WTC11 (cell line): Measurements from ENCODE around the gene DHRS1. TPM values are rescaled to one million over a fixed set of nuclear protein-coding genes. Genes with fewer than 3 reads are reported as not detected.

Experiments
- ATAC-seq: fragments of 200-7000 bp; cut with Tn5 transposase; 2 replicates; pipeline ENCODE4 v1.10.0; 2021; ENCODE audit warnings: mild to moderate bottlenecking, moderate library complexity
- CTCF ChIA-PET: fragments of 300-600 bp; sonication (Branson Sonifier 250); formaldehyde crosslinking; loops from one replicate; lab custom pipeline; 2021; ENCODE audit warnings: antibody characterized with exemption; lab: Charles Lee
- POLR2A ChIA-PET: fragments of 350-600 bp; sonication (Branson Sonifier 250); formaldehyde crosslinking; loops from one replicate; lab custom pipeline; 2021; ENCODE audit warnings: antibody characterized with exemption; lab: Charles Lee
- DNase-seq: peaks from one replicate; pipeline ENCODE4 v3.0.0; 2021; ENCODE audit warnings: low spot score
- H3K27ac Mint-ChIP-seq: 2 replicates; pipeline ENCODE4 v1.8.0; 2021; ENCODE audit warnings: mixed read lengths
- H3K27me3 Mint-ChIP-seq: 2 replicates; pipeline ENCODE4 v1.8.0; 2021; ENCODE audit warnings: low read depth, mild to moderate bottlenecking, moderate library complexity, mixed read lengths
- H3K36me3 Mint-ChIP-seq: 2 replicates; pipeline ENCODE4 v1.8.0; 2021; ENCODE audit warnings: mixed read lengths
- H3K4me1 Mint-ChIP-seq: 2 replicates; pipeline ENCODE4 v1.8.0; 2022; ENCODE audit warnings: mixed read lengths
- H3K4me3 Mint-ChIP-seq: 2 replicates; pipeline ENCODE4 v1.8.0; 2021; ENCODE audit warnings: mild to moderate bottlenecking, moderate library complexity, mixed read lengths
- H3K9me3 Mint-ChIP-seq: 2 replicates; pipeline ENCODE4 v1.8.0; 2021; ENCODE audit warnings: mixed read lengths
- ATF1 ChIP-seq: sonication (generic); formaldehyde crosslinking; IDR thresholded peaks from 2 replicates; pipeline ENCODE4 v1.8.1; 2023; ENCODE audit warnings: mild to moderate bottlenecking, moderate library complexity, missing genetic modification reagents
- CREB1 ChIP-seq: sonication (generic); formaldehyde crosslinking; IDR thresholded peaks from 2 replicates; pipeline ENCODE4 v1.8.0; 2023; ENCODE audit warnings: mild to moderate bottlenecking, missing genetic modification reagents
- ESRRA ChIP-seq: sonication (generic); formaldehyde crosslinking; IDR thresholded peaks from 2 replicates; pipeline ENCODE4 v1.8.1; 2022; ENCODE audit warnings: mild to moderate bottlenecking, missing genetic modification reagents, borderline replicate concordance
- FOXJ3 ChIP-seq: sonication (generic); formaldehyde crosslinking; IDR thresholded peaks from 2 replicates; pipeline ENCODE4 v1.9.0; 2021; ENCODE audit warnings: missing genetic modification reagents, mild to moderate bottlenecking, borderline replicate concordance
- GABPB1 ChIP-seq: sonication (generic); formaldehyde crosslinking; IDR thresholded peaks from 2 replicates; pipeline ENCODE4 v1.8.1; 2023; ENCODE audit warnings: mild to moderate bottlenecking, missing genetic modification reagents
- GRHL2 ChIP-seq: fragments of 250-450 bp; sonication (Bioruptor Pico); IDR thresholded peaks from 2 replicates; pipeline ENCODE4 v1.8.0; 2022; ENCODE audit warnings: mild to moderate bottlenecking, moderate library complexity; ENCODE audit not compliant: insufficient replicate concordance, severe bottlenecking
- RELA ChIP-seq: sonication (generic); formaldehyde crosslinking; IDR thresholded peaks from 2 replicates; pipeline ENCODE4 v1.8.1; 2022; ENCODE audit warnings: missing genetic modification reagents, mild to moderate bottlenecking, borderline replicate concordance
- SMAD3 ChIP-seq: sonication (generic); formaldehyde crosslinking; IDR thresholded peaks from 2 replicates; pipeline ENCODE4 v1.8.0; 2022; ENCODE audit warnings: missing genetic modification reagents, mild to moderate bottlenecking, borderline replicate concordance
- TP53 ChIP-seq: sonication (generic); formaldehyde crosslinking; IDR thresholded peaks from 2 replicates; pipeline ENCODE4 v1.8.1; 2023; ENCODE audit warnings: mild to moderate bottlenecking, missing genetic modification reagents
- ZNF416 ChIP-seq: fragments of 250-450 bp; sonication (Bioruptor Pico); IDR thresholded peaks from 2 replicates; pipeline ENCODE4 v1.9.0; 2021; ENCODE audit warnings: mild to moderate bottlenecking, inconsistent platforms
- ZNF425 ChIP-seq: fragments of 250-450 bp; sonication (Bioruptor Pico); conservative IDR thresholded peaks from 2 replicates; pipeline ENCODE4 v1.9.0; 2021; ENCODE audit warnings: mild to moderate bottlenecking
- total RNA-seq: library from RNA; stranded (reverse); gene quantifications from 3 replicates; pipeline ENCODE4 v1.2.3, GENCODE V29; 2021
- TF ChIP-seq, protein P1 (sequence below): sonication (generic); formaldehyde crosslinking; IDR thresholded peaks from 2 replicates; pipeline ENCODE4 v1.8.0; 2023; ENCODE audit warnings: missing genetic modification reagents
- TF ChIP-seq, protein P2 (sequence below): sonication (generic); formaldehyde crosslinking; IDR thresholded peaks from 2 replicates; pipeline ENCODE4 v1.8.1; 2023; ENCODE audit warnings: mild to moderate bottlenecking, missing genetic modification reagents, borderline replicate concordance
- TF ChIP-seq, protein P3 (sequence below): sonication (generic); formaldehyde crosslinking; IDR thresholded peaks from 2 replicates; pipeline ENCODE4 v1.8.0; 2022; ENCODE audit warnings: missing genetic modification reagents
- TF ChIP-seq, protein P4 (sequence below): fragments of 200-600 bp; IDR thresholded peaks from 2 replicates; pipeline ENCODE4 v1.8.0; 2022; ENCODE audit warnings: antibody characterized with exemption

The DHRS1 gene
- total RNA-seq, 1 experiment from 2014 or later = 13.9 TPM

DNA sequence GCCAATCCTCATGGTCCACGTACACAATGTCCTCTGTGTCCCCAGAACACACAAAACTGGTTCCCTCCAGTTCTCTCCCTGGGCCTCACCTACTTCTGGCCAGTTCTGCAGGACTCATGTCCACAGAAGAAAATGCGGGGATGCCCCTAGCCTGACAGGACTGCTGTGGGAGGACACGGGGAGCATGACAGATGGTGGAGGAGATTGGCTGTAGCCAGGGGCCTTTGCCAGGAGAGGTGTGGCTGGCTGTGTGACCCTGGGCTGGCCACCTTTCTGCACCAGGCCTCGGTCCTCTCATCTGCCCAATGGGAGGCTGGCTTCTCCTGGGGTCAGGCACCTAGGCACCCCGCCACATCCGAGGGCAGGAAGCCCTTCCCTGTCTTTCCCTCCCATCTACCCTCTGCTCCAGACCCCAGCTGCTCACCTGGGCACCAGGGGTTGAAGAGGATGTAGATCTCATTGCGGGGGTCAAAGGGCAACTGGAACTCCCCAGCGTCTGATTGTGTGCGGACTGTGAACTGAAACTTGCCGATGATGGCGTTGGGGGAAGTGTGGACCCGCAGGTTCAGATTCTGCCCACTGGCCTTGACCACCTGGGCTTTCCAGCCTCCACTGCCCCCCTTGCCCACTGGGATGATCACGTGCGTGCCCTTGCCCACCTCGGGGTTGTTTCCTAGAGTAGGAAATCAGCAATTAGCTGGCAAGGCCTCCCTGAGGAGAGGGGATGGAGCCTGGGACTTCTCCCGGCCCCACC, 39.4 kb downstream of the DHRS1 start (continued):
- TF ChIP-seq ZNF425 (no peak), ZNF416 (CRISPR knock-in tag) (no peak), GRHL2 (CRISPR knock-in tag) (no peak)
- TF ChIP-seq, protein P1, sequence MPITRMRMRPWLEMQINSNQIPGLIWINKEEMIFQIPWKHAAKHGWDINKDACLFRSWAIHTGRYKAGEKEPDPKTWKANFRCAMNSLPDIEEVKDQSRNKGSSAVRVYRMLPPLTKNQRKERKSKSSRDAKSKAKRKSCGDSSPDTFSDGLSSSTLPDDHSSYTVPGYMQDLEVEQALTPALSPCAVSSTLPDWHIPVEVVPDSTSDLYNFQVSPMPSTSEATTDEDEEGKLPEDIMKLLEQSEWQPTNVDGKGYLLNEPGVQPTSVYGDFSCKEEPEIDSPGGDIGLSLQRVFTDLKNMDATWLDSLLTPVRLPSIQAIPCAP = no peak
- TF ChIP-seq, protein P2, sequence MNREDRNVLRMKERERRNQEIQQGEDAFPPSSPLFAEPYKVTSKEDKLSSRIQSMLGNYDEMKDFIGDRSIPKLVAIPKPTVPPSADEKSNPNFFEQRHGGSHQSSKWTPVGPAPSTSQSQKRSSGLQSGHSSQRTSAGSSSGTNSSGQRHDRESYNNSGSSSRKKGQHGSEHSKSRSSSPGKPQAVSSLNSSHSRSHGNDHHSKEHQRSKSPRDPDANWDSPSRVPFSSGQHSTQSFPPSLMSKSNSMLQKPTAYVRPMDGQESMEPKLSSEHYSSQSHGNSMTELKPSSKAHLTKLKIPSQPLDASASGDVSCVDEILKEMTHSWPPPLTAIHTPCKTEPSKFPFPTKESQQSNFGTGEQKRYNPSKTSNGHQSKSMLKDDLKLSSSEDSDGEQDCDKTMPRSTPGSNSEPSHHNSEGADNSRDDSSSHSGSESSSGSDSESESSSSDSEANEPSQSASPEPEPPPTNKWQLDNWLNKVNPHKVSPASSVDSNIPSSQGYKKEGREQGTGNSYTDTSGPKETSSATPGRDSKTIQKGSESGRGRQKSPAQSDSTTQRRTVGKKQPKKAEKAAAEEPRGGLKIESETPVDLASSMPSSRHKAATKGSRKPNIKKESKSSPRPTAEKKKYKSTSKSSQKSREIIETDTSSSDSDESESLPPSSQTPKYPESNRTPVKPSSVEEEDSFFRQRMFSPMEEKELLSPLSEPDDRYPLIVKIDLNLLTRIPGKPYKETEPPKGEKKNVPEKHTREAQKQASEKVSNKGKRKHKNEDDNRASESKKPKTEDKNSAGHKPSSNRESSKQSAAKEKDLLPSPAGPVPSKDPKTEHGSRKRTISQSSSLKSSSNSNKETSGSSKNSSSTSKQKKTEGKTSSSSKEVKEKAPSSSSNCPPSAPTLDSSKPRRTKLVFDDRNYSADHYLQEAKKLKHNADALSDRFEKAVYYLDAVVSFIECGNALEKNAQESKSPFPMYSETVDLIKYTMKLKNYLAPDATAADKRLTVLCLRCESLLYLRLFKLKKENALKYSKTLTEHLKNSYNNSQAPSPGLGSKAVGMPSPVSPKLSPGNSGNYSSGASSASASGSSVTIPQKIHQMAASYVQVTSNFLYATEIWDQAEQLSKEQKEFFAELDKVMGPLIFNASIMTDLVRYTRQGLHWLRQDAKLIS (CRISPR knock-in tag) = no peak
- TF ChIP-seq, protein P3, sequence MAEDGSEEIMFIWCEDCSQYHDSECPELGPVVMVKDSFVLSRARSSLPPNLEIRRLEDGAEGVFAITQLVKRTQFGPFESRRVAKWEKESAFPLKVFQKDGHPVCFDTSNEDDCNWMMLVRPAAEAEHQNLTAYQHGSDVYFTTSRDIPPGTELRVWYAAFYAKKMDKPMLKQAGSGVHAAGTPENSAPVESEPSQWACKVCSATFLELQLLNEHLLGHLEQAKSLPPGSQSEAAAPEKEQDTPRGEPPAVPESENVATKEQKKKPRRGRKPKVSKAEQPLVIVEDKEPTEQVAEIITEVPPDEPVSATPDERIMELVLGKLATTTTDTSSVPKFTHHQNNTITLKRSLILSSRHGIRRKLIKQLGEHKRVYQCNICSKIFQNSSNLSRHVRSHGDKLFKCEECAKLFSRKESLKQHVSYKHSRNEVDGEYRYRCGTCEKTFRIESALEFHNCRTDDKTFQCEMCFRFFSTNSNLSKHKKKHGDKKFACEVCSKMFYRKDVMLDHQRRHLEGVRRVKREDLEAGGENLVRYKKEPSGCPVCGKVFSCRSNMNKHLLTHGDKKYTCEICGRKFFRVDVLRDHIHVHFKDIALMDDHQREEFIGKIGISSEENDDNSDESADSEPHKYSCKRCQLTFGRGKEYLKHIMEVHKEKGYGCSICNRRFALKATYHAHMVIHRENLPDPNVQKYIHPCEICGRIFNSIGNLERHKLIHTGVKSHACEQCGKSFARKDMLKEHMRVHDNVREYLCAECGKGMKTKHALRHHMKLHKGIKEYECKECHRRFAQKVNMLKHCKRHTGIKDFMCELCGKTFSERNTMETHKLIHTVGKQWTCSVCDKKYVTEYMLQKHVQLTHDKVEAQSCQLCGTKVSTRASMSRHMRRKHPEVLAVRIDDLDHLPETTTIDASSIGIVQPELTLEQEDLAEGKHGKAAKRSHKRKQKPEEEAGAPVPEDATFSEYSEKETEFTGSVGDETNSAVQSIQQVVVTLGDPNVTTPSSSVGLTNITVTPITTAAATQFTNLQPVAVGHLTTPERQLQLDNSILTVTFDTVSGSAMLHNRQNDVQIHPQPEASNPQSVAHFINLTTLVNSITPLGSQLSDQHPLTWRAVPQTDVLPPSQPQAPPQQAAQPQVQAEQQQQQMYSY (CRISPR knock-in tag) = no peak
- TF ChIP-seq, protein P4, sequence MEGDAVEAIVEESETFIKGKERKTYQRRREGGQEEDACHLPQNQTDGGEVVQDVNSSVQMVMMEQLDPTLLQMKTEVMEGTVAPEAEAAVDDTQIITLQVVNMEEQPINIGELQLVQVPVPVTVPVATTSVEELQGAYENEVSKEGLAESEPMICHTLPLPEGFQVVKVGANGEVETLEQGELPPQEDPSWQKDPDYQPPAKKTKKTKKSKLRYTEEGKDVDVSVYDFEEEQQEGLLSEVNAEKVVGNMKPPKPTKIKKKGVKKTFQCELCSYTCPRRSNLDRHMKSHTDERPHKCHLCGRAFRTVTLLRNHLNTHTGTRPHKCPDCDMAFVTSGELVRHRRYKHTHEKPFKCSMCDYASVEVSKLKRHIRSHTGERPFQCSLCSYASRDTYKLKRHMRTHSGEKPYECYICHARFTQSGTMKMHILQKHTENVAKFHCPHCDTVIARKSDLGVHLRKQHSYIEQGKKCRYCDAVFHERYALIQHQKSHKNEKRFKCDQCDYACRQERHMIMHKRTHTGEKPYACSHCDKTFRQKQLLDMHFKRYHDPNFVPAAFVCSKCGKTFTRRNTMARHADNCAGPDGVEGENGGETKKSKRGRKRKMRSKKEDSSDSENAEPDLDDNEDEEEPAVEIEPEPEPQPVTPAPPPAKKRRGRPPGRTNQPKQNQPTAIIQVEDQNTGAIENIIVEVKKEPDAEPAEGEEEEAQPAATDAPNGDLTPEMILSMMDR = no peak

GRCh38 chr14:24259282-24260025, 40.1 kb downstream of the DHRS1 start:
- no peak for ATAC-seq

More at GRCh38 chr14:24259282-24260025, 40.1 kb downstream of the DHRS1 start:
- Mint-ChIP-seq H3K27ac (no peak overlapping the region; the same call in 1 of the 2 replicates), H3K9me3 (no peaks in the 10 kb centered on the region), H3K4me1 (no peaks in the 10 kb centered on the region), H3K27me3 (no peaks in the 10 kb centered on the region; the same call in 1 of the 2 replicates), H3K36me3 (no peaks in the 10 kb centered on the region), H3K4me3 (no peak overlapping the region)
- TF ChIP-seq ATF1 = no peak
- no peak for TF ChIP-seq SMAD3
- TF ChIP-seq FOXJ3 = no peak
- no peak for TF ChIP-seq TP53
- TF ChIP-seq, protein P4 = no peak
- no peak for TF ChIP-seq GRHL2 (CRISPR knock-in tag)
- TF ChIP-seq CREB1 (CRISPR knock-in tag) = no peak
- no peak for TF ChIP-seq RELA (CRISPR knock-in tag)
- TF ChIP-seq GABPB1 (CRISPR knock-in tag) = no peak
- no peak for TF ChIP-seq ESRRA (CRISPR knock-in tag)
- DNase-seq = no peak
- ChIA-PET CTCF (interaction anchor here (1.6 kb wide), 1 partner anchor 17 kb away, joined by 5 read pairs; the partner anchor contains the start of gene TINF2), POLR2A (no interaction called here)
